Suprapubic skin (tissue), 3 donors: ENCODE measurements around the gene ALOX15B.

Experiments used
- CTCF ChIP-seq, 2 donors: fragments of 200-600 bp in 1 of 2; fragments of 450-650 bp in 1 of 2; sonication (generic) in 1 of 2; IDR thresholded peaks; one replicate each; pipeline ENCODE4 v1.5.1; 2016 to 2019; ENCODE audit warnings: antibody characterized with exemption in 2 of 2, mild to moderate bottlenecking in 1 of 2, moderate library complexity in 1 of 2
- EP300 ChIP-seq: sonication (generic); formaldehyde crosslinking; IDR thresholded peaks from one replicate; pipeline ENCODE4 v1.6.1; 2017; ENCODE audit warnings: antibody characterized with exemption
- POLR2A ChIP-seq, 2 donors: fragments of 450-650 bp; IDR thresholded peaks; one replicate each; pipeline ENCODE4 v1.6.1; 2017; ENCODE audit warnings: antibody characterized with exemption in 2 of 2, mild to moderate bottlenecking in 2 of 2, moderate library complexity in 2 of 2

DNA sequence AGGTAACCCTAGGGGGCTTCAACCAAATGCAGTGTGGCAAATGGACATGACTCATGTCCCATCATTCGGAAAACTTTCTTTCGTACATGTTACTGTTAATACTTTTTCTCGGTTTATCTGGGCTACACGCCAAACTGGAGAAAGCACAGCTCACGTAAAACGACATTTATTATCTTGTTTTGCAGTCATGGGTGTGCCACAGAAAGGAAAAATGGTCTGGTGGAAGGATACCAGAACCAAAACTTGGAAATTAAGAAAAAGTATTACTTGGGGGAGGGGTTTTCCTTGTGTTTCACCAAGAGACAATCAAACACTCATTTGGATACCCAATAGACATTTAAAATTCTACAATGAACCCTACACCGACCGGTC lies 23.6 kb downstream of the ALOX15B start:
- TF ChIP-seq CTCF (IDR thresholded peaks at IDR 0.05) = no peak
- TF ChIP-seq EP300 = no peak
- TF ChIP-seq POLR2A (IDR thresholded peaks at IDR 0.05) = no peak
